ENCODE data around the gene HAX1. TPM values are rescaled to one million over a fixed set of nuclear protein-coding genes. Genes with fewer than 3 reads are reported as not detected.
"Not testable (repeated sequence)": the region's sequence is repeated elsewhere in the genome, so short reads cannot be mapped to it uniquely, and the experiment has no call there.

HAX1 gene
- total RNA-seq, 1 donor from 2014 or later: 270 TPM

GRCh38 chr1:154304664-154305337 is 32.4 kb downstream of the HAX1 start:
- H3K9me3 ChIP-seq: no peaks in the 10 kb centered on the region
- H3K4me3 ChIP-seq: no peak overlapping the region
- TF ChIP-seq, protein P1, sequence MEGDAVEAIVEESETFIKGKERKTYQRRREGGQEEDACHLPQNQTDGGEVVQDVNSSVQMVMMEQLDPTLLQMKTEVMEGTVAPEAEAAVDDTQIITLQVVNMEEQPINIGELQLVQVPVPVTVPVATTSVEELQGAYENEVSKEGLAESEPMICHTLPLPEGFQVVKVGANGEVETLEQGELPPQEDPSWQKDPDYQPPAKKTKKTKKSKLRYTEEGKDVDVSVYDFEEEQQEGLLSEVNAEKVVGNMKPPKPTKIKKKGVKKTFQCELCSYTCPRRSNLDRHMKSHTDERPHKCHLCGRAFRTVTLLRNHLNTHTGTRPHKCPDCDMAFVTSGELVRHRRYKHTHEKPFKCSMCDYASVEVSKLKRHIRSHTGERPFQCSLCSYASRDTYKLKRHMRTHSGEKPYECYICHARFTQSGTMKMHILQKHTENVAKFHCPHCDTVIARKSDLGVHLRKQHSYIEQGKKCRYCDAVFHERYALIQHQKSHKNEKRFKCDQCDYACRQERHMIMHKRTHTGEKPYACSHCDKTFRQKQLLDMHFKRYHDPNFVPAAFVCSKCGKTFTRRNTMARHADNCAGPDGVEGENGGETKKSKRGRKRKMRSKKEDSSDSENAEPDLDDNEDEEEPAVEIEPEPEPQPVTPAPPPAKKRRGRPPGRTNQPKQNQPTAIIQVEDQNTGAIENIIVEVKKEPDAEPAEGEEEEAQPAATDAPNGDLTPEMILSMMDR (IDR thresholded peaks at IDR 0.05): no peak
- no peak overlapping the region for H3K27ac ChIP-seq
- no peaks in the 10 kb centered on the region for H3K36me3 ChIP-seq
- no peak for DNase-seq (ENCODE audit: low spot score in 2 of 2)
- no peaks in the 10 kb centered on the region for H3K4me1 ChIP-seq
- intact Hi-C loops (cut with DNase I): no loop called here
- no peaks in the 10 kb centered on the region for H3K27me3 ChIP-seq

DNA sequence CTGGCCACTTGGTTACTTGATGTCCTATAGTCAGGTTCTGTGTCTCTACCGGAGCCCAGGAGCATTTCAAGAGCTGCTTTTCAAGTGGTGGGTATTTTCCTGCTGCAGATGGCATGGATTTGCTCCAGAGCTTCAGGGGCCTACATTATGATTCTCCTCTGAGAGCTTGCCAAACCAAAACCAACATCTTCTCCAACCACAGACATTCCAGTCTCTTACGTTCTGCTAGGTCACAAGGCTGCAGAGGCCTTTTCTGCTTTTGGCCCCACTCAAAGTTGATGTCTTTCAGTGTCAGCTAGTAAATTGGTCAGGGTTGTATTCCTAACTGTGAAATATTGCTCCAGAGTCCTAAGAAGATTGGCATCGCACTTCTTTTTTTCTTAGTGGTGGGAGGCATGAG is 33.7 kb downstream of the HAX1 start:
- Histone ChIP-seq H3K9me3 (no peaks in the 10 kb centered on the region), H3K27ac (no peak overlapping the region), H3K4me3 (no peak overlapping the region), H3K4me1 (no peaks in the 10 kb centered on the region), H3K27me3 (no peaks in the 10 kb centered on the region), H3K36me3 (no peaks in the 10 kb centered on the region)
- TF ChIP-seq, protein P1 (IDR thresholded peaks at IDR 0.05): no peak
- no peak for DNase-seq (ENCODE audit: low spot score in 2 of 2)
- intact Hi-C loops (cut with DNase I): no loop called here

- H3K27ac ChIP-seq; H3K27me3 ChIP-seq; intact Hi-C loops (cut with DNase I); H3K9me3 ChIP-seq; H3K4me1 ChIP-seq; H3K4me3 ChIP-seq; H3K36me3 ChIP-seq; DNase-seq (ENCODE audit: low spot score in 2 of 2): not testable (repeated sequence)
Measured at GRCh38 chr1:154307670-154308270, 35.3 kb downstream of the HAX1 start.

DNA sequence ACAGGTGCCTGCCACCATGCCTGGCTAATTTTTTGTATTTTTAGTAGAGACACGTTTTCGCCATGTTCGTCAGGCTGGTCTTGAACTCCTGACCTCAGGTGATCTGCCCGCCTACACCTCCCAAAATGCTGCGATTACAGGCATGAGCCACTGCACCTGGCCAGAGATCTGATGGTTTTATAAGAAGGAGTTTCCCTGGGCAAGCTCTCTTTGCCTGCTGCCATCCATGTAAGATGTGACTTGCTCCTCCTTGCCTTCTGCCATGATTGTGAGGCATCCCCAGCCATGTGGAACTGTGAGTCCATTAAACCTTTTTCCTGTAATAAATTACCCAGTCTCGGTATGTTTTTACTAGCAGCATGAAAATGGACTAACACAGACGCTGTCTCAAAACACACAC is 36.7 kb downstream of the HAX1 start:
- H3K4me1 ChIP-seq; H3K36me3 ChIP-seq; H3K9me3 ChIP-seq; H3K27ac ChIP-seq; DNase-seq (ENCODE audit: low spot score in 2 of 2); H3K4me3 ChIP-seq; intact Hi-C loops (cut with DNase I); H3K27me3 ChIP-seq: not testable (repeated sequence)

DNA sequence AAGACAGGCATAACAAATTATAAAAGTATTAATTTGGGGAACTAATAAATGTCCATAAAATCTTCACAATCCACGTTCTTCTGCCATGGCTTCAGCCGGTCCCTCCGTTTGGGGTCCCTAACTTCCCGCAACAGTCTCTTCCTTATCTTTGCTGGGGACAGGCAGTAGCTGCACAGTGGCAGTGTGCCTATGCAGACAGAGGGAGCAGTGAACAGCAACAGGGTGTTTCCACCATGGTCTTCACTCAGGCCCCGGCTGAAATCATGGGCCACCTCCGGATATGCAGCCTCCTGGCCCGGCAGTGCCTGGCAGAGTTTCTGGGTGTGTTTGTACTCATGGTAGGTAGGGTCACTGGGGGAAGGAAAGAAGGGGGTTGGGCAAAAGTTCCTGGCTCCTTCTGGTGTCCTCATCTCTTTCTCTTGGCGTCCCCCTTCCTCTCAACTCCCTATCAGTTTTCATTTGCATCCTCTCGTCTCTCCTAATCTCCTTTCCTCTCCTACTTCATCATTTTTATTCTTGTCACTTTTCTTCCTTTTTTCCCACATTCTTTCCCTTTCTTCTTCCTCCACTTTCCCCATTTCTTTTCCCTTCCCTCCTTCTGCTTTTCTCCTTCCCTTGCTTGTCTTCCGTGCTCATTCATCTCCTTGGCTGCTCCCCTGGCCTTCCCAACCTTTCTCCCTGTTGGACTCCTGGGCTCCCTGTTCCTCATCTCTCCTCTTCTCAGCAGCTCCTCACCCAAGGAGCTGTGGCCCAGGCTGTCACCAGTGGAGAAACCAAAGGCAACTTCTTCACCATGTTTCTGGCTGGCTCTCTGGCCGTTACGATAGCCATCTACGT is 40.0 kb downstream of the HAX1 start:
- H3K27me3 ChIP-seq; H3K9me3 ChIP-seq; DNase-seq (ENCODE audit: low spot score in 2 of 2); H3K27ac ChIP-seq; H3K36me3 ChIP-seq; intact Hi-C loops (cut with DNase I); H3K4me3 ChIP-seq; H3K4me1 ChIP-seq: not testable (repeated sequence)

DNA sequence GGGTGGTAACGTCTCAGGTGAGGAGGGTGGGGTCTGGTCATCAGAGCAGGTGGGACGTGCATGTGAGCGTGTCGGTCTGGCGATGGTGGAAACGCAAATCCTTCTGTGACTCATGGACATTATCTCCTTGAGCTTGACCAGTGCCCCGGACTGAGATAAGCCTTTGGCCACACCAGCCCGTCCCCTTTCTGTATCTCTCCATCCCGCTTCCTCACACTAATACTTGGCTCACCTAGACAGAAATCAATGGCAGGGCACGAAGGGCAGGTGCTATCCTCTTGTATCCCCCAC is 40.6 kb downstream of the HAX1 start:
- TF ChIP-seq, protein P1 (IDR thresholded peaks at IDR 0.05): no peak
- Histone ChIP-seq H3K4me3 (no peak overlapping the region), H3K4me1 (no peaks in the 10 kb centered on the region), H3K9me3 (no peaks in the 10 kb centered on the region), H3K36me3 (no peaks in the 10 kb centered on the region), H3K27me3 (no peaks in the 10 kb centered on the region), H3K27ac (no peak overlapping the region)
- no peak for DNase-seq (ENCODE audit: low spot score in 2 of 2)
- intact Hi-C loops (cut with DNase I): no loop called here

DNA sequence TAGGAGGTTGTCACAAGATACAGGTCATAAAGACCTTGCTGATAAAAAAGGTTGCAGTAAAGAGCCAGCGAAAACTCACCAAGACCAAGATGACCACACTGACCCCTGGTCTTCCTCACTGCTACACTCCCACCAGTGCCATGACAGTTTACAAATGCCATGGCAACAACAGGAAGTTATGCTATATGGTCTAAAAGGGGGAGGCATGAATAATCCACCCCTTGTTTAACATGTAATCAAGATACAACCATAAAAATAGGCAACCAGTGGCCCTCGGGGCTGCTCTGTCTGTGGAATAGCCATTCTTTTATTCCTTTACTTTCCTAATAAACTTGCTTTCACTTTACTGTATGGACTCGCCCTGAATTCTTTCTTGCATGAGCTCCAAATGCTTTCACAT is 41.8 kb downstream of the HAX1 start:
- H3K27ac ChIP-seq; H3K4me3 ChIP-seq; H3K4me1 ChIP-seq; intact Hi-C loops (cut with DNase I); H3K27me3 ChIP-seq; H3K9me3 ChIP-seq; H3K36me3 ChIP-seq; DNase-seq (ENCODE audit: low spot score in 2 of 2): not testable (repeated sequence)

Measured in ascending aorta (tissue), 2 donors.